Caco-2 (cell line): ENCODE data around the gene HOXA5. TPM values are rescaled to one million over a fixed set of nuclear protein-coding genes. Genes with fewer than 3 reads are reported as not detected.
A peak's percentile ranks its signal among the peaks of the same experiment; 100 is the strongest.

ENCODE experiments used
- BruUV-seq: library from RNA; stranded (reverse); fragments of 400-500 nt; replicated peaks from 2 replicates; lab custom pipeline; 2021; lab: Mats Ljungman, UMichigan
- CTCF ChIA-PET: fragments of 300-600 bp; sonication (Branson Sonifier 250); formaldehyde crosslinking; loops from one replicate; lab custom pipeline; 2022; ENCODE audit warnings: antibody characterized with exemption; lab: Charles Lee
- POLR2A ChIA-PET: fragments of 300-600 bp; sonication (Branson Sonifier 250); formaldehyde crosslinking; loops from one replicate; lab custom pipeline; 2022; ENCODE audit warnings: antibody characterized with exemption; lab: Charles Lee
- DNase-seq, 2 experiments: peaks; one replicate each; pipeline versions ENCODE4 v3.0.0 to v3.0.0-alpha.2; 2020 to 2022
- H3K27me3 ChIP-seq: replicated peaks from 2 replicates; pipeline ENCODE4 v1.6.0; 2011; ENCODE audit warnings: low read length; ENCODE audit not compliant: control insufficient read depth, insufficient read depth
- H3K36me3 ChIP-seq: 2 replicates; pipeline ENCODE4 v1.5.1; 2011; ENCODE audit warnings: low read length; ENCODE audit not compliant: control insufficient read depth, insufficient read depth
- H3K4me1 ChIP-seq: fragments of 250-450 bp; sonication (Bioruptor Pico); 2 replicates; pipeline ENCODE4 v1.5.1; 2020; ENCODE audit warnings: mild to moderate bottlenecking
- H3K4me3 ChIP-seq: 2 replicates; pipeline ENCODE4 v1.5.1; 2011; ENCODE audit warnings: low read depth, mild to moderate bottlenecking, control low read depth, low read length
- H3K9me3 ChIP-seq: fragments of 250-450 bp; sonication (Bioruptor Pico); 2 replicates; pipeline ENCODE4 v1.5.1; 2020; ENCODE audit warnings: mild to moderate bottlenecking, moderate library complexity
- H3K27ac Mint-ChIP-seq: one replicate; pipeline ENCODE4 v1.8.0; 2022; ENCODE audit warnings: mixed read lengths; ENCODE audit not compliant: unreplicated experiment
- H3K27me3 Mint-ChIP-seq: one replicate; pipeline ENCODE4 v1.8.0; 2022; ENCODE audit warnings: mixed read lengths; ENCODE audit not compliant: insufficient read depth, unreplicated experiment
- H3K36me3 Mint-ChIP-seq: one replicate; pipeline ENCODE4 v1.8.0; 2022; ENCODE audit warnings: mild to moderate bottlenecking, mixed read lengths; ENCODE audit not compliant: insufficient read depth, unreplicated experiment
- H3K4me1 Mint-ChIP-seq: one replicate; pipeline ENCODE4 v1.8.0; 2022; ENCODE audit warnings: low read depth, mixed read lengths; ENCODE audit not compliant: unreplicated experiment
- H3K4me3 Mint-ChIP-seq: one replicate; pipeline ENCODE4 v1.8.0; 2022; ENCODE audit warnings: mild to moderate bottlenecking, moderate library complexity, mixed read lengths; ENCODE audit not compliant: unreplicated experiment
- H3K9me3 Mint-ChIP-seq: one replicate; pipeline ENCODE4 v1.8.0; 2022; ENCODE audit warnings: mixed read lengths; ENCODE audit not compliant: unreplicated experiment
- CTCF ChIP-seq, 2 experiments: fragments of 200-600 bp in 1 of 2; IDR thresholded peaks; 1 replicate in 1 of 2; 2 replicates in 1 of 2; pipeline versions ENCODE4 v1.5.1 to v1.8.0; 2011 to 2022; ENCODE audit warnings: antibody characterized with exemption in 1 of 2, control low read depth in 1 of 2, inconsistent platforms in 1 of 2, low read depth in 1 of 2, low read length in 1 of 2, mild to moderate bottlenecking in 1 of 2, moderate library complexity in 1 of 2; ENCODE audit not compliant: insufficient read depth in 1 of 2, severe bottlenecking in 1 of 2, unreplicated experiment in 1 of 2
- intact Hi-C: fragments of 100-400 bp; cut with micrococcal nuclease; formaldehyde crosslinking; loops from one replicate; pipeline ENCODE4 v1.10.0; 2022; ENCODE audit not compliant: unreplicated experiment
- total RNA-seq: library from RNA; stranded (reverse); gene quantifications from 2 replicates; pipeline ENCODE4 v1.2.3, GENCODE V29; 2022

The HOXA5 gene
- total RNA-seq, 1 experiment from 2014 or later, result 4.9 TPM

GRCh38 chr7:27097686-27098577 lies 45.5 kb downstream of the HOXA5 start:
- peak overlapping the region; percentile 74 for H3K27ac Mint-ChIP-seq
- peaks cover 33% of the 10 kb centered on the region for H3K36me3 Mint-ChIP-seq
- no TSS peak for BruUV-seq
- Histone ChIP-seq H3K4me3 (peak overlapping the region; percentile 86), H3K36me3 (no peaks in the 10 kb centered on the region), H3K27me3 (no peaks in the 10 kb centered on the region), H3K4me1 (peaks cover 10% of the 10 kb centered on the region), H3K9me3 (no peaks in the 10 kb centered on the region)
- H3K4me1 Mint-ChIP-seq, result peaks cover 35% of the 10 kb centered on the region
- no peaks in the 10 kb centered on the region for H3K9me3 Mint-ChIP-seq
- intact Hi-C loops, result loop anchor here (2.0 kb wide), 1 partner anchor 59 kb away; no protein-coding TSS in a partner anchor
- no peaks in the 10 kb centered on the region for H3K27me3 Mint-ChIP-seq
- no peak for TF ChIP-seq CTCF (IDR thresholded peaks at IDR 0.05; ENCODE audit: insufficient read depth in 1 of 2, low read depth in 1 of 2, low read length in 1 of 2, severe bottlenecking in 1 of 2, unreplicated experiment in 1 of 2)
- ChIA-PET CTCF (interaction anchor here (0.7 to 2.1 kb wide), 3 partner anchors 13 to 247 kb away, joined by 3 to 7 read pairs (median 3); no protein-coding TSS in a partner anchor), POLR2A (no interaction called here)
- no peak for DNase-seq
- H3K4me3 Mint-ChIP-seq, result peak overlapping the region; percentile 87

- intact Hi-C loops, result loop anchor here (1.0 to 2.0 kb wide), 4 partner anchors 13 to 237 kb away; partner anchors contain the start of gene SKAP2
- H3K4me1 ChIP-seq, result peaks cover 10% of the 10 kb centered on the region
- DNase-seq, result peak in 1 of 2 experiments; percentile 47
- TF ChIP-seq CTCF (IDR thresholded peaks at IDR 0.05; ENCODE audit: insufficient read depth in 1 of 2, low read depth in 1 of 2, low read length in 1 of 2, severe bottlenecking in 1 of 2, unreplicated experiment in 1 of 2), result no peak
- Mint-ChIP-seq H3K27ac (peak overlapping the region; percentile 74), H3K4me3 (peak overlapping the region; percentile 87), H3K36me3 (peaks cover 33% of the 10 kb centered on the region), H3K9me3 (no peaks in the 10 kb centered on the region), H3K27me3 (no peaks in the 10 kb centered on the region), H3K4me1 (peaks cover 42% of the 10 kb centered on the region)
- no peaks in the 10 kb centered on the region for H3K9me3 ChIP-seq
- H3K36me3 ChIP-seq, result no peaks in the 10 kb centered on the region
- BruUV-seq, result no TSS peak
- H3K27me3 ChIP-seq, result no peaks in the 10 kb centered on the region
- ChIA-PET POLR2A (interaction anchor here (0.7 to 1.7 kb wide), 7 partner anchors 10 to 109 kb away, joined by 3 to 16 read pairs (median 5); partner anchors contain the start of gene HOXA7), CTCF (interaction anchor here (0.6 to 2.1 kb wide), 7 partner anchors 14 to 233 kb away, joined by 3 to 7 read pairs (median 3); partner anchors contain the start of gene HOXA3)
- H3K4me3 ChIP-seq, result peak overlapping the region; percentile 86
Observed at GRCh38 chr7:27096768-27097514, 46.5 kb downstream of the HOXA5 start.
